MCF 10A (cell line): ENCODE results near the gene CLMP. TPM values are rescaled to one million over a fixed set of nuclear protein-coding genes. Genes with fewer than 3 reads are reported as not detected.
A peak's percentile ranks its signal among the peaks of the same experiment; 100 is the strongest.

Source experiments
- BruUV-seq: library from RNA; stranded (reverse); fragments of 400-500 nt; replicated peaks from 2 replicates; lab custom pipeline; 2021; lab: Mats Ljungman, UMichigan
- CTCF ChIA-PET: fragments of 300-600 bp; sonication (Branson Sonifier 250); formaldehyde crosslinking; extraction: SDS; loops from one replicate; lab custom pipeline; 2021; ENCODE audit warnings: antibody characterized with exemption, inconsistent platforms; lab: Yijun Ruan, JAX
- POLR2A ChIA-PET: fragments of 300-600, 350-650 bp; sonication (Branson Sonifier 250); formaldehyde crosslinking; extraction: SDS; loops from one replicate; lab custom pipeline; 2020; ENCODE audit warnings: antibody characterized with exemption, inconsistent platforms; lab: Yijun Ruan, JAX
- DNase-seq: peaks from one replicate; pipeline ENCODE4 v3.0.0-alpha.2; 2018; ENCODE audit not compliant: unreplicated experiment
- H3K27ac Mint-ChIP-seq: one replicate; pipeline ENCODE4 v1.8.0; 2022; ENCODE audit warnings: mild to moderate bottlenecking, low read depth, mixed read lengths; ENCODE audit not compliant: unreplicated experiment
- H3K27me3 Mint-ChIP-seq: one replicate; pipeline ENCODE4 v1.8.0; 2022; ENCODE audit warnings: mixed read lengths; ENCODE audit not compliant: insufficient read depth, unreplicated experiment
- H3K36me3 Mint-ChIP-seq: one replicate; pipeline ENCODE4 v1.8.0; 2022; ENCODE audit warnings: mild to moderate bottlenecking, moderate library complexity, mixed read lengths; ENCODE audit not compliant: insufficient read depth, unreplicated experiment
- H3K4me1 Mint-ChIP-seq: one replicate; pipeline ENCODE4 v1.8.0; 2022; ENCODE audit warnings: mixed read lengths; ENCODE audit not compliant: insufficient read depth, unreplicated experiment
- H3K4me3 Mint-ChIP-seq: one replicate; pipeline ENCODE4 v1.8.0; 2022; ENCODE audit warnings: mild to moderate bottlenecking, moderate library complexity, mixed read lengths; ENCODE audit not compliant: unreplicated experiment
- H3K9me3 Mint-ChIP-seq: one replicate; pipeline ENCODE4 v1.8.0; 2022; ENCODE audit warnings: mixed read lengths; ENCODE audit not compliant: unreplicated experiment
- CTCF ChIP-seq: fragments of 200-600 bp; IDR thresholded peaks from one replicate; pipeline ENCODE4 v1.8.0; 2022; ENCODE audit warnings: antibody characterized with exemption, mild to moderate bottlenecking; ENCODE audit not compliant: unreplicated experiment
- intact Hi-C: fragments of 100-400 bp; cut with micrococcal nuclease; formaldehyde crosslinking; loops from 2 replicates; pipeline ENCODE4 v1.14.1; 2022
- total RNA-seq: library from RNA; stranded (reverse); gene quantifications from 2 replicates; pipeline ENCODE4 v1.2.3, GENCODE V29; 2022

CLMP gene
- total RNA-seq, 1 experiment from 2014 or later = 86.1 TPM

GRCh38 chr11:123057661-123058305 is 137.3 kb downstream of the CLMP start:
- ChIA-PET POLR2A (no interaction called here), CTCF (interaction anchor here (0.6 to 6.8 kb wide), 10 partner anchors 14 to 420 kb away, joined by 3 to 104 read pairs (median 3); no protein-coding TSS in a partner anchor)
- Mint-ChIP-seq H3K27ac (peak overlapping the region; percentile 63), H3K36me3 (peaks cover 90% of the 10 kb centered on the region), H3K9me3 (no peaks in the 10 kb centered on the region), H3K27me3 (no peaks in the 10 kb centered on the region), H3K4me3 (peak overlapping the region; percentile 97), H3K4me1 (peaks cover 42% of the 10 kb centered on the region)
- intact Hi-C loops = no loop called here
- no peak for DNase-seq
- BruUV-seq = no TSS peak
- TF ChIP-seq CTCF = no peak

- Mint-ChIP-seq H3K9me3 (no peaks in the 10 kb centered on the region), H3K36me3 (peaks cover 83% of the 10 kb centered on the region), H3K27ac (peak overlapping the region; percentile 63), H3K4me3 (no peak overlapping the region), H3K27me3 (no peaks in the 10 kb centered on the region), H3K4me1 (peaks cover 42% of the 10 kb centered on the region)
- POLR2A ChIA-PET = no interaction called here
- TF ChIP-seq CTCF = no peak
- intact Hi-C loops = no loop called here
- BruUV-seq = no TSS peak
- CTCF ChIA-PET = interaction anchor here (0.6 to 6.8 kb wide), 12 partner anchors 19 to 1551 kb away, joined by 3 to 104 read pairs (median 3); no protein-coding TSS in a partner anchor
- DNase-seq = no peak
These were observed 138.1 kb downstream of the CLMP start for GRCh38 chr11:123056835-123057491.

GRCh38 chr11:123055191-123055901 is 139.7 kb downstream of the CLMP start:
- Mint-ChIP-seq H3K4me3 (no peak overlapping the region), H3K9me3 (no peaks in the 10 kb centered on the region), H3K36me3 (peaks cover 66% of the 10 kb centered on the region), H3K4me1 (peaks cover 33% of the 10 kb centered on the region), H3K27me3 (no peaks in the 10 kb centered on the region), H3K27ac (no peak overlapping the region)
- TF ChIP-seq CTCF = no peak
- DNase-seq = peak; percentile 20
- ChIA-PET CTCF (interaction anchor here (0.6 to 6.8 kb wide), 22 partner anchors 11 to 1204 kb away, joined by 3 to 104 read pairs (median 4); partner anchors contain the start of gene UBASH3B), POLR2A (interaction anchor here (1.3 to 3.0 kb wide), 2 partner anchors 8 to 172 kb away, joined by 3 to 21 read pairs; partner anchors contain the start of gene HSPA8)
- no TSS peak for BruUV-seq
- intact Hi-C loops = no loop called here
